Raji (cell line): Measurements from ENCODE around the gene BCAR3.

Experiments used
- POLR2A ChIP-seq: IDR thresholded peaks from 2 replicates; pipeline ENCODE4 v1.6.1; 2011; ENCODE audit warnings: low read depth, low read length, control low read depth; ENCODE audit not compliant: insufficient read depth

BCAR3 gene

GRCh38 chr1:93578911-93579825, 102.5 kb downstream of the BCAR3 start:
- no peak for TF ChIP-seq POLR2A

GRCh38 chr1:93578433-93578830, 103.2 kb downstream of the BCAR3 start:
- TF ChIP-seq POLR2A, result no peak

GRCh38 chr1:93577536-93578432, 103.9 kb downstream of the BCAR3 start:
- TF ChIP-seq POLR2A, result no peak

- no peak for TF ChIP-seq POLR2A
Observed at GRCh38 chr1:93576746-93577145, 104.9 kb downstream of the BCAR3 start.

- TF ChIP-seq POLR2A, result no peak
Observed at GRCh38 chr1:93576346-93576745, 105.3 kb downstream of the BCAR3 start.

GRCh38 chr1:93575621-93576284, 105.9 kb downstream of the BCAR3 start:
- TF ChIP-seq POLR2A, result no peak

- no peak for TF ChIP-seq POLR2A
Observed at GRCh38 chr1:93574991-93575390, 106.6 kb downstream of the BCAR3 start.

- TF ChIP-seq POLR2A, result no peak
Observed at GRCh38 chr1:93574511-93574910, 107.1 kb downstream of the BCAR3 start.

GRCh38 chr1:93573940-93574469, 107.6 kb downstream of the BCAR3 start:
- no peak for TF ChIP-seq POLR2A

- no peak for TF ChIP-seq POLR2A
Observed at GRCh38 chr1:93571623-93572310, 109.9 kb downstream of the BCAR3 start.

- TF ChIP-seq POLR2A, result no peak
Observed at GRCh38 chr1:93569489-93569888, 112.1 kb downstream of the BCAR3 start.

- TF ChIP-seq POLR2A, result no peak
Observed at GRCh38 chr1:93567255-93567918, 114.2 kb downstream of the BCAR3 start.

GRCh38 chr1:93566227-93566626, 115.4 kb downstream of the BCAR3 start:
- no peak for TF ChIP-seq POLR2A
